SK-N-SH (cell line): ENCODE results near the gene TRIP6. TPM values are rescaled to one million over a fixed set of nuclear protein-coding genes. Genes with fewer than 3 reads are reported as not detected.

Experiments used
- CTCF ChIA-PET: fragments of 300-600, 350-600 bp; formaldehyde crosslinking; extraction: SDS; loops from one replicate; lab custom pipeline; 2021; lab: Yijun Ruan, JAX
- POLR2A ChIA-PET: fragments of 350-600 bp; sonication (Branson Sonifier 250); formaldehyde crosslinking; extraction: SDS; loops from one replicate; lab custom pipeline; 2020; ENCODE audit warnings: antibody characterized with exemption, inconsistent platforms; lab: Yijun Ruan, JAX
- DNase-seq: peaks from one replicate; pipeline ENCODE4 v3.0.0; 2012
- H2AFZ ChIP-seq: fragments of 200-600 bp; sonication (generic); 2 replicates; pipeline ENCODE4 v1.8.1; 2016; ENCODE audit warnings: antibody characterized with exemption, mild to moderate bottlenecking, low read depth
- H3F3A ChIP-seq: fragments of 200-600 bp; sonication (generic); replicated peaks from 2 replicates; pipeline ENCODE3; 2016; ENCODE audit warnings: antibody characterized with exemption, mild to moderate bottlenecking; ENCODE audit not compliant: insufficient read depth
- H3K27ac ChIP-seq, 2 experiments: fragments of 200-500 bp in 1 of 2; fragments of 200-600 bp in 1 of 2; sonication (Bioruptor generic) in 1 of 2; sonication (generic), shearing (Covaris generic) in 1 of 2; 2 replicates each; pipeline versions ENCODE4 v1.5.1 to v1.6.1; 2014 to 2016; ENCODE audit warnings: low read depth in 2 of 2, inconsistent platforms in 1 of 2, low read length in 1 of 2, mild to moderate bottlenecking in 1 of 2, mixed read lengths in 1 of 2
- H3K27me3 ChIP-seq: fragments of 200-600 bp; sonication (generic), shearing (Covaris generic); 2 replicates; pipeline ENCODE4 v1.6.1; 2016; ENCODE audit warnings: mixed run types; ENCODE audit not compliant: insufficient read depth
- H3K36me3 ChIP-seq, 2 experiments: fragments of 200-500 bp in 1 of 2; fragments of 200-600 bp in 1 of 2; sonication (Bioruptor generic) in 1 of 2; sonication (generic) in 1 of 2; replicated peaks in 1 of 2; 2 replicates each; pipeline versions ENCODE3 to v1.5.1; 2014 to 2016; ENCODE audit warnings: low read length in 1 of 2, mild to moderate bottlenecking in 1 of 2; ENCODE audit not compliant: insufficient read depth in 2 of 2, control insufficient read depth in 1 of 2
- H3K4me1 ChIP-seq, 2 experiments: fragments of 200-500 bp in 1 of 2; fragments of 200-600 bp in 1 of 2; sonication (Bioruptor generic) in 1 of 2; sonication (generic), shearing (Covaris generic) in 1 of 2; 2 replicates each; pipeline versions ENCODE4 v1.5.1 to v1.6.1; 2014 to 2016; ENCODE audit warnings: low read depth in 1 of 2, low read length in 1 of 2, mixed run types in 1 of 2; ENCODE audit not compliant: insufficient read depth in 2 of 2, control insufficient read depth in 1 of 2
- H3K4me2 ChIP-seq: fragments of 200-600 bp; sonication (generic), shearing (Covaris generic); 2 replicates; pipeline ENCODE4 v1.6.1; 2017; ENCODE audit warnings: mixed run types
- H3K4me3 ChIP-seq, 2 experiments: fragments of 200-500 bp in 1 of 2; fragments of 200-600 bp in 1 of 2; sonication (Bioruptor generic) in 1 of 2; sonication (generic), shearing (Covaris generic) in 1 of 2; 2 replicates each; pipeline versions ENCODE4 v1.5.1 to v1.8.1; 2014 to 2016; ENCODE audit warnings: low read depth in 2 of 2, inconsistent platforms in 1 of 2, low read length in 1 of 2, mild to moderate bottlenecking in 1 of 2, mixed read lengths in 1 of 2, moderate library complexity in 1 of 2
- H3K79me2 ChIP-seq: fragments of 200-600 bp; sonication (generic); 2 replicates; pipeline ENCODE4 v1.8.1; 2017; ENCODE audit warnings: mild to moderate bottlenecking; ENCODE audit not compliant: insufficient read depth
- H3K9ac ChIP-seq: fragments of 200-600 bp; sonication (generic); 2 replicates; pipeline ENCODE4 v1.6.1; 2017; ENCODE audit warnings: mixed run types
- H3K9me2 ChIP-seq: fragments of 200-600 bp; sonication (generic); 2 replicates; pipeline ENCODE4 v1.6.1; 2017; ENCODE audit warnings: mixed run types
- H3K9me3 ChIP-seq: fragments of 200-600 bp; sonication (generic); 2 replicates; pipeline ENCODE4 v1.6.1; 2017; ENCODE audit warnings: mixed run types, mild to moderate bottlenecking, moderate library complexity
- H4K20me1 ChIP-seq: fragments of 200-600 bp; sonication (generic); 2 replicates; pipeline ENCODE4 v1.6.1; 2017; ENCODE audit warnings: mild to moderate bottlenecking, mixed run types; ENCODE audit not compliant: insufficient read depth
- ELF1 ChIP-seq: IDR thresholded peaks from 2 replicates; pipeline ENCODE4 v1.4.0; 2012
- EP300 ChIP-seq, 2 experiments: IDR thresholded peaks; 2 replicates each; pipeline versions ENCODE4 v1.4.0 to v1.6.1; 2012; ENCODE audit warnings: borderline replicate concordance in 1 of 2, low read depth in 1 of 2, low read length in 1 of 2
- FOXJ3 ChIP-seq: sonication (generic); formaldehyde crosslinking; IDR thresholded peaks from 2 replicates; pipeline ENCODE4 v1.5.1; 2020; ENCODE audit warnings: mild to moderate bottlenecking, missing genetic modification reagents
- FOXM1 ChIP-seq: IDR thresholded peaks from 2 replicates; pipeline ENCODE4 v1.4.0; 2012; ENCODE audit warnings: low read depth, mild to moderate bottlenecking
- JUND ChIP-seq: IDR thresholded peaks from 2 replicates; pipeline ENCODE4 v1.4.0; 2012
- MEF2A ChIP-seq: IDR thresholded peaks from 2 replicates; pipeline ENCODE4 v1.4.0; 2012; ENCODE audit warnings: low read depth, borderline replicate concordance
- NRF1 ChIP-seq: IDR thresholded peaks from 2 replicates; pipeline ENCODE4 v1.6.1; 2012; ENCODE audit warnings: low read depth, mild to moderate bottlenecking, low read length
- POLR2AphosphoS5 ChIP-seq: IDR thresholded peaks from 2 replicates; pipeline ENCODE4 v1.6.1; 2012; ENCODE audit warnings: low read depth, low read length
- RCOR1 ChIP-seq: fragments of 150-350 bp; IDR thresholded peaks from 2 replicates; pipeline ENCODE4 v1.6.1; 2017; ENCODE audit warnings: antibody characterized with exemption, low read length
- RXRA ChIP-seq: IDR thresholded peaks from 2 replicates; pipeline ENCODE4 v1.4.0; 2012; ENCODE audit warnings: low read depth, mild to moderate bottlenecking, borderline replicate concordance
- SIN3A ChIP-seq: IDR thresholded peaks from 2 replicates; pipeline ENCODE4 v1.6.1; 2012; ENCODE audit warnings: low read depth, mild to moderate bottlenecking, low read length, moderate library complexity, borderline replicate concordance
- SMC3 ChIP-seq: IDR thresholded peaks from 2 replicates; pipeline ENCODE4 v1.6.1; 2012; ENCODE audit warnings: low read depth, low read length, improper control_type of control experiment
- TEAD4 ChIP-seq: IDR thresholded peaks from 2 replicates; pipeline ENCODE4 v1.4.0; 2012; ENCODE audit warnings: mild to moderate bottlenecking, borderline replicate concordance; ENCODE audit not compliant: insufficient read depth
- WGBS: methylation state at CpG from one replicate; pipeline ENCODE4 v1.1.6; 2017; ENCODE audit warnings: low lambda C conversion rate; 5-methylcytosine and 5-hydroxymethylcytosine counted together
- polyA plus RNA-seq, 3 experiments: library from polyadenylated mRNA; depleted of rRNA; stranded (reverse); fragments of >200 nt; gene quantifications; 2 replicates each; pipeline ENCODE4 v1.2.3, GENCODE V29; 2012
- TF ChIP-seq, protein P1 (sequence below): IDR thresholded peaks from 2 replicates; pipeline ENCODE4 v1.6.1; 2012; ENCODE audit warnings: mild to moderate bottlenecking, low read depth, low read length, moderate library complexity
- TF ChIP-seq, protein P2 (sequence below): IDR thresholded peaks from 2 replicates; pipeline ENCODE4; 2012
- TF ChIP-seq, protein P3 (sequence below): IDR thresholded peaks from 2 replicates; pipeline ENCODE4 v1.4.0; 2012; ENCODE audit warnings: low read depth, borderline replicate concordance

The TRIP6 gene
- polyA plus RNA-seq, 1 of the 3 experiments (the other 2 are of a cell fraction), result 6.5 TPM

DNA sequence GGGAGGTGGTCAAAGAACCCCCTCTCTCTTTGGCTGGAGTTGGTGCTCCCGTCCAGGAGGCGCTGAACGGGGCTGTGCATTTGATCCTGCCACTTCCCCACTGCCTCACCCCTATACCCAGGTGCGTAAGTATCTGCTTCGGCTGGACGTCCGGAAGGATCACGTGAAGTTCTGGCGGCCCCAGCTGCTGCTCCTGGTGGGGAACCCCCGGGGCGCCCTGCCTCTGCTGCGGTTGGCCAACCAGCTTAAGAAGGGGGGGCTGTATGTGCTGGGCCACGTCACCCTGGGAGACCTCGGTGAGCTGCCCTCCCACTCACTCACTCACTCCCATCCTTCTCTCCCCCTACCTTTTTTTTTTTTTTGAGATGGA is 5.6 kb upstream of the TRIP6 start:
- Histone ChIP-seq H4K20me1 (no peaks in the 10 kb centered on the region), H3F3A (peaks cover 19% of the 10 kb centered on the region), H3K79me2 (peaks cover 11% of the 10 kb centered on the region; the same call in 1 of the 2 replicates), H3K27ac (no peak overlapping the region), H3K4me1 (peaks cover 2 to 10% of the 10 kb centered on the region in 2 experiments; a peak in 3 of 4 replicates), H3K27me3 (no peaks in the 10 kb centered on the region), H3K9me3 (no peaks in the 10 kb centered on the region), H3K4me2 (no peak overlapping the region), H3K9me2 (no peaks in the 10 kb centered on the region), H3K9ac (no peak overlapping the region), H3K36me3 (peaks cover 23% of the 10 kb centered on the region in 2 experiments), H2AFZ (no peak overlapping the region), H3K4me3 (no peak overlapping the region)
- no peak for DNase-seq
- 99% methylated on average over 14 of the region's 14 CpGs for WGBS
- POLR2A ChIA-PET, result interaction anchor here (1.8 kb wide), 2 partner anchors 9 to 13 kb away, joined by 6 to 7 read pairs; partner anchors contain the start of genes SLC12A9 and SRRT
- CTCF ChIA-PET, result interaction anchor here (1.0 to 2.2 kb wide), 4 partner anchors 10 to 153 kb away, joined by 3 to 17 read pairs (median 3); partner anchors contain the start of gene SLC12A9
- no peak for TF ChIP-seq FOXJ3 (CRISPR knock-in tag)
- TF ChIP-seq, protein P1, sequence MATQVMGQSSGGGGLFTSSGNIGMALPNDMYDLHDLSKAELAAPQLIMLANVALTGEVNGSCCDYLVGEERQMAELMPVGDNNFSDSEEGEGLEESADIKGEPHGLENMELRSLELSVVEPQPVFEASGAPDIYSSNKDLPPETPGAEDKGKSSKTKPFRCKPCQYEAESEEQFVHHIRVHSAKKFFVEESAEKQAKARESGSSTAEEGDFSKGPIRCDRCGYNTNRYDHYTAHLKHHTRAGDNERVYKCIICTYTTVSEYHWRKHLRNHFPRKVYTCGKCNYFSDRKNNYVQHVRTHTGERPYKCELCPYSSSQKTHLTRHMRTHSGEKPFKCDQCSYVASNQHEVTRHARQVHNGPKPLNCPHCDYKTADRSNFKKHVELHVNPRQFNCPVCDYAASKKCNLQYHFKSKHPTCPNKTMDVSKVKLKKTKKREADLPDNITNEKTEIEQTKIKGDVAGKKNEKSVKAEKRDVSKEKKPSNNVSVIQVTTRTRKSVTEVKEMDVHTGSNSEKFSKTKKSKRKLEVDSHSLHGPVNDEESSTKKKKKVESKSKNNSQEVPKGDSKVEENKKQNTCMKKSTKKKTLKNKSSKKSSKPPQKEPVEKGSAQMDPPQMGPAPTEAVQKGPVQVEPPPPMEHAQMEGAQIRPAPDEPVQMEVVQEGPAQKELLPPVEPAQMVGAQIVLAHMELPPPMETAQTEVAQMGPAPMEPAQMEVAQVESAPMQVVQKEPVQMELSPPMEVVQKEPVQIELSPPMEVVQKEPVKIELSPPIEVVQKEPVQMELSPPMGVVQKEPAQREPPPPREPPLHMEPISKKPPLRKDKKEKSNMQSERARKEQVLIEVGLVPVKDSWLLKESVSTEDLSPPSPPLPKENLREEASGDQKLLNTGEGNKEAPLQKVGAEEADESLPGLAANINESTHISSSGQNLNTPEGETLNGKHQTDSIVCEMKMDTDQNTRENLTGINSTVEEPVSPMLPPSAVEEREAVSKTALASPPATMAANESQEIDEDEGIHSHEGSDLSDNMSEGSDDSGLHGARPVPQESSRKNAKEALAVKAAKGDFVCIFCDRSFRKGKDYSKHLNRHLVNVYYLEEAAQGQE, result no peak
- TF ChIP-seq SMC3, result no peak
- TF ChIP-seq SIN3A, result no peak
- TF ChIP-seq RCOR1, result no peak
- TF ChIP-seq FOXM1, result no peak
- TF ChIP-seq TEAD4, result no peak
- TF ChIP-seq JUND, result no peak
- TF ChIP-seq RXRA, result no peak
- TF ChIP-seq NRF1, result no peak
- no peak for TF ChIP-seq ELF1
- no peak for TF ChIP-seq POLR2AphosphoS5
- TF ChIP-seq EP300 (IDR thresholded peaks at IDR 0.05; ENCODE audit: borderline replicate concordance in 1 of 2, low read depth in 1 of 2, low read length in 1 of 2), result no peak
- TF ChIP-seq MEF2A, result no peak
- TF ChIP-seq, protein P2, sequence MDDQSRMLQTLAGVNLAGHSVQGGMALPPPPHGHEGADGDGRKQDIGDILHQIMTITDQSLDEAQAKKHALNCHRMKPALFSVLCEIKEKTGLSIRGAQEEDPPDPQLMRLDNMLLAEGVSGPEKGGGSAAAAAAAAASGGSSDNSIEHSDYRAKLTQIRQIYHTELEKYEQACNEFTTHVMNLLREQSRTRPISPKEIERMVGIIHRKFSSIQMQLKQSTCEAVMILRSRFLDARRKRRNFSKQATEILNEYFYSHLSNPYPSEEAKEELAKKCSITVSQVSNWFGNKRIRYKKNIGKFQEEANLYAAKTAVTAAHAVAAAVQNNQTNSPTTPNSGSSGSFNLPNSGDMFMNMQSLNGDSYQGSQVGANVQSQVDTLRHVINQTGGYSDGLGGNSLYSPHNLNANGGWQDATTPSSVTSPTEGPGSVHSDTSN, result no peak
- TF ChIP-seq, protein P3, sequence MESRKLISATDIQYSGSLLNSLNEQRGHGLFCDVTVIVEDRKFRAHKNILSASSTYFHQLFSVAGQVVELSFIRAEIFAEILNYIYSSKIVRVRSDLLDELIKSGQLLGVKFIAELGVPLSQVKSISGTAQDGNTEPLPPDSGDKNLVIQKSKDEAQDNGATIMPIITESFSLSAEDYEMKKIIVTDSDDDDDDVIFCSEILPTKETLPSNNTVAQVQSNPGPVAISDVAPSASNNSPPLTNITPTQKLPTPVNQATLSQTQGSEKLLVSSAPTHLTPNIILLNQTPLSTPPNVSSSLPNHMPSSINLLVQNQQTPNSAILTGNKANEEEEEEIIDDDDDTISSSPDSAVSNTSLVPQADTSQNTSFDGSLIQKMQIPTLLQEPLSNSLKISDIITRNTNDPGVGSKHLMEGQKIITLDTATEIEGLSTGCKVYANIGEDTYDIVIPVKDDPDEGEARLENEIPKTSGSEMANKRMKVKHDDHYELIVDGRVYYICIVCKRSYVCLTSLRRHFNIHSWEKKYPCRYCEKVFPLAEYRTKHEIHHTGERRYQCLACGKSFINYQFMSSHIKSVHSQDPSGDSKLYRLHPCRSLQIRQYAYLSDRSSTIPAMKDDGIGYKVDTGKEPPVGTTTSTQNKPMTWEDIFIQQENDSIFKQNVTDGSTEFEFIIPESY, result no peak
